ENCODE data around the gene RNF220. TPM values are rescaled to one million over a fixed set of nuclear protein-coding genes. Genes with fewer than 3 reads are reported as not detected.

Gene RNF220
- total and polyA plus RNA-seq, 2 of the 13 experiments (the other 11 are each of a cell fraction or from before 2014, with no cell fraction given): 48.2 to 72.1 TPM

- TF ChIP-seq RERE (CRISPR knock-in tag; IDR thresholded peaks at IDR 0.05; ENCODE audit: low read depth) (peak; percentile 69; the same call in 1 of the 2 replicates), ZNF124 (CRISPR knock-in tag; IDR thresholded peaks at IDR 0.05) (0 out of 2 replicates have a peak, but pooled peaks have one; percentile 24), AKNA (CRISPR knock-in tag; IDR thresholded peaks at IDR 0.05; ENCODE audit: borderline replicate concordance) (no peak), RAD21 (CRISPR knock-in tag; IDR thresholded peaks at IDR 0.05) (no peak), KDM1A (CRISPR knock-in tag; IDR thresholded peaks at IDR 0.05) (peak; percentile 56; the same call in 1 of the 2 replicates), KLF9 (CRISPR knock-in tag; IDR thresholded peaks at IDR 0.05; ENCODE audit: low read depth) (no peak), ZBTB2 (CRISPR knock-in tag; IDR thresholded peaks at IDR 0.05; ENCODE audit: low read depth) (no peak), MTERF4 (CRISPR knock-in tag; IDR thresholded peaks at IDR 0.05) (no peak), KMT2A (CRISPR knock-in tag; IDR thresholded peaks at IDR 0.05) (no peak), MNT (IDR thresholded peaks at IDR 0.05) (no peak), PHB2 (IDR thresholded peaks at IDR 0.05; ENCODE audit: partially characterized antibody) (no peak), RXRA (CRISPR knock-in tag; IDR thresholded peaks at IDR 0.05) (peak; percentile 87; the same call in 1 of the 2 replicates), CBX5 (CRISPR knock-in tag; IDR thresholded peaks at IDR 0.05; ENCODE audit: borderline replicate concordance) (peak; percentile 55; the same call in 1 of the 2 replicates), ZNF556 (CRISPR knock-in tag; IDR thresholded peaks at IDR 0.05; ENCODE audit: borderline replicate concordance) (0 out of 2 replicates have a peak, but pooled peaks have one; percentile 25)
These were observed 296.1 kb downstream of the RNF220 start (continued) for GRCh38 chr1:44701141-44701573.
